ENCODE measurements around the gene TEP1.
A peak's percentile ranks its signal among the peaks of the same experiment; 100 is the strongest.
"Not testable (repeated sequence)": the region's sequence is repeated elsewhere in the genome, so short reads cannot be mapped to it uniquely, and the experiment has no call there.

Gene TEP1

DNA sequence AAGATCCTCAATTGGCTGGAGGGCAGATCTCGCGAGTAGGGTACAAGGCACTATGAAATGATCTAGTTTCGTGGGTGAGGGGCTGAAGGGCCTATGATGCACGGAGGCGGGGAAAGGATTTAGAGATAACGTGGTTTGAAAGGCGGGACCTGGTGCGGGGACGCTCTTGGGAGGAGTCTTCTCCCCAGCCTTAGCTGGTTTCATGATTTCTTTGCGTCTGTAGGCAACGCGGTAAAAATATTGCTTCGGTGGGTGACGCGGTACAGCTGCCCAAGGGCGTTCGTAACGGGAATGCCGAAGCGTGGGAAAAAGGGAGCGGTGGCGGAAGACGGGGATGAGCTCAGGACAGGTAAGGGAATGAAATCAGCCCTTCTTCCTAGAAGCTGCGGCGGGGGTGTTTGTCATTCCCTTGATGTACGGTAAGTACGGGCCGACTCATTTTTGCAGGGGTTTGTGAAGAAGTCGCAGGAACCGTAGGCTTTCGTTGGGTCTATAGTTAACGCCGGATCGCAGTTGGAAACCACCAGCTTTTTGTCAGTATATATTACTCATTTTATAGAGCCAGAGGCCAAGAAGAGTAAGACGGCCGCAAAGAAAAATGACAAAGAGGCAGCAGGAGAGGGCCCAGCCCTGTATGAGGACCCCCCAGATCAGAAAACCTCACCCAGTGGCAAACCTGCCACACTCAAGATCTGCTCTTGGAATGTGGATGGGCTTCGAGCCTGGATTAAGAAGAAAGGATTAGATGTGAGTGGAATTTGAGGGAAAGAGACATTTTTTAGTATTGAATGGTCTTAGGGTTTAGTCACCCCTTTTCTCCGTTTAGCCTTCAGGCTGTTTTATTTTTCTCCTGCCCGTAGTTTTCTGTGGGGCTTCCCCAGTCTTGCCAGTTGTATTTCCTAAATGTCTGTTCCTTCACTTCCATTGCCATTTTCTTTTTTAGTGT is 42.3 kb upstream of the TEP1 start:
- H3K36me3 ChIP-seq = peaks cover 47% of the 10 kb centered on the region
- H3K4me1 ChIP-seq = no peaks in the 10 kb centered on the region
- no peaks in the 10 kb centered on the region for H3K9me3 ChIP-seq
- no peaks in the 10 kb centered on the region for H3K27me3 ChIP-seq
- H3K4me3 ChIP-seq (ENCODE audit: low read depth, low read length) = peak overlapping the region; percentile 97
- TF ChIP-seq CTCF (IDR thresholded peaks at IDR 0.05; ENCODE audit: low read depth, low read length) = no peak
- DNase-seq = no peak

DNA sequence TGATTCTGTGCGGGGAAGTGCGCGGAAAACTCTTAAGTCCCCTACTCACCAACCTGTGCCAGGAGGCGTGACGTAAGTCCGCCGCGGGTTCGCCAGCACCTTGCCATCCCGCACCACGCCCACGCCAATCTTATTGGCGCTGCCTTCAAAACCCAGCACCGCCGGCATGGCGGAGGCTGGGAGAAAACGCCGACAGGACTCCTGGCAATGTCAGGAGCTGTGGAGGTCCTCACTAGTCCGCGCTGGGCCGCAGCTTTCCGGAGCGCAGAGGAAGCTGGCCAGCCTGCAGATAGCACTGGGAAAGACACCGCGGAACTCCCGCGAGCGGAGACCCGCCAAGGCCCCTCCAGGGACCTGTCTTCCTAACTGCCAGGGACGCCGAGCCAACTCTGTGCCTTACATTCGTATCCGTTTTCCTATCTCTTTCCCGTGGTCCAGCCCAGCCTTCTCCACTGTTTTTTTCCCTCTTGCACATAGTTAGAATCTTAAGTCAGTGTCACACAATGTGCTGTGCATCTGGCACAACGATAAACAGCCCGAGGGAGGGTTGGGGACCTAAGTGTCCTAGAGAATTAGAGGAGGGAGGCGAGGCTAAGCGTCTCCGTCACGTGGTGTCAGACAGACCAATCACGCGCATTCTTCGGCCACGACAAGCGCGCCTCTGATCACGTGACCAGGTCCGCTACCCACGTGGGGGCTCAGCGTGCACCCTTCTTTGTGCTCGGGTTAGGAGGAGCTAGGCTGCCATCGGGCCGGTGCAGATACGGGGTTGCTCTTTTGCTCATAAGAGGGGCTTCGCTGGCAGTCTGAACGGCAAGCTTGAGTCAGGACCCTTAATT is 41.4 kb upstream of the TEP1 start, which contains the start of the genes APEX1 and OSGEP:
Gene APEX1, plus strand, starts transcription at position 711 of the 839 bp plus-strand sequence. CDS start 420 bp downstream, outside the sequence.
Gene OSGEP, minus strand, starts transcription at position 297 of the 839 bp plus-strand sequence. Its CDS starts 129 bp downstream, at position 168.
- peak within 1 kb of the TSS; percentile 97 for H3K4me3 ChIP-seq (ENCODE audit: low read depth, low read length)
- peak; percentile 98 for DNase-seq
- no peaks in the 10 kb centered on the region for H3K4me1 ChIP-seq
- no peaks in the 10 kb centered on the region for H3K27me3 ChIP-seq
- H3K36me3 ChIP-seq = peaks cover 51% of the 10 kb centered on the region
- no peaks in the 10 kb centered on the region for H3K9me3 ChIP-seq
- TF ChIP-seq CTCF (IDR thresholded peaks at IDR 0.05; ENCODE audit: low read depth, low read length) = no peak

- not testable (repeated sequence) for H3K4me1 ChIP-seq; DNase-seq; H3K4me3 ChIP-seq (ENCODE audit: low read depth, low read length); H3K9me3 ChIP-seq; H3K27me3 ChIP-seq
- H3K36me3 ChIP-seq = peaks cover 56% of the 10 kb centered on the region
Observed at GRCh38 chr14:20452831-20453230, 39.5 kb upstream of the TEP1 start.

DNA sequence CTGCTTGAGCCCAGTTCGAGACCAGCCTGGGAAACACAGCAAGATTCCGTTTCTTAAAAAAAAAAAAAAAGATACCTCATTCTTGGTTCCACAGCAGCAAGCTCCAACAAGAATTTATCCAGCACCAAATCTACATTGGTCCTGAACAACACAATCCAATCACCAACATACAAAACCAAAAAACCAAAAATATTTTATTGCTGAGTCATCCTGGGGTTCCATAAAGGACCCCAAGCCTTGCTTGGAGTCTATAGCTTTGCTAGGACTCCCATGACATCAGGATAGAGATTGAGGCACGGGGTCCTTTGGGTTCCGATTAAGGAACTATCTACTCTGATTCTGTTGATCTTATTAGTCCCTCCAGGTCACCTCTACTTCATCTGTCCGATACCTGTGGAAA is 33.6 kb upstream of the TEP1 start:
- no peak for DNase-seq
- Histone ChIP-seq H3K4me1 (no peaks in the 10 kb centered on the region), H3K36me3 (peaks cover 47% of the 10 kb centered on the region), H3K4me3 (ENCODE audit: low read depth, low read length) (no peak overlapping the region), H3K9me3 (no peaks in the 10 kb centered on the region), H3K27me3 (no peaks in the 10 kb centered on the region)
- TF ChIP-seq CTCF (IDR thresholded peaks at IDR 0.05; ENCODE audit: low read depth, low read length) = no peak

DNA sequence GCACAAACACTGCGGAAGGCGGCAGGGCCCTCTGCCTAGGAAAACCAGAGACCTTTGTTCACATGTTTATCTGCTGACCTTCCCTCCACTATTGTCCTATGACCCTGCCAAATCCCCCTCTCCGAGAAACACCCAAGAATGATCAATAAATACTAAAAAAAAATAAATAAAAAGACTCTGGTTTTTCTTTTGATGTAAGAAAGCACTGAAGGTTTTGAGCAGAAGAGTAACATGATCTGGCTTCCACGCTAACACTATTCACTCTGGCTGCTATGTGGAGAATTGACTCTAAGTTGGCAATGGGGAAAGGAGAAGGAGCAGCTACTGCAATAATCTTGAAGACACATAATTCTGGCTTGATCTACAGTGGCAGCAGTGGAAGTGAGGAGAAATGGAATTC is 30.3 kb upstream of the TEP1 start:
- H3K4me1 ChIP-seq; H3K4me3 ChIP-seq (ENCODE audit: low read depth, low read length); H3K27me3 ChIP-seq; H3K9me3 ChIP-seq; DNase-seq: not testable (repeated sequence)
- peaks cover 24% of the 10 kb centered on the region for H3K36me3 ChIP-seq

DNA sequence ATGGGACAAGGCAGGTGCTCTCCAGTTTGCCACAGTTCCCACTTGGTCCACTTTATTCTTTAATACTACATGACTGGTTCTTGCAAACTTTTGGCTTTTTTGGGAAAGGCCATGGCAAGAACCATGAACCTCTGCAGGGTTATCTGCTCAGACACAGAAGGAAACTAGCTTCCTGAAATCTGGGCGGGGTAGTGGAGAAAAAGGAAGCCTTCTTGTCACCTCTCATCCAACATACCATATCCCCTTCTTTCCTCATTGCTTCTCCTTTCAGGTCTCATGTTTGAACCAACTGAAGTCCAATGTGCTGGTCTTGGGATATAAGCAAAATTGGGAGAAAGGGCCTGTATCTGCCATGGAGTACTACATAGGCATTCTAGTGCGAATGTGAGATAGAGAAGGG is 28.2 kb upstream of the TEP1 start:
- H3K27me3 ChIP-seq = peaks cover 11% of the 10 kb centered on the region; the same call in 1 of the 2 replicates
- H3K4me3 ChIP-seq (ENCODE audit: low read depth, low read length) = no peak overlapping the region
- no peaks in the 10 kb centered on the region for H3K9me3 ChIP-seq
- H3K36me3 ChIP-seq = peaks cover 4% of the 10 kb centered on the region
- no peak for DNase-seq
- H3K4me1 ChIP-seq = no peaks in the 10 kb centered on the region
- no peak for TF ChIP-seq CTCF (IDR thresholded peaks at IDR 0.05; ENCODE audit: low read depth, low read length)
